ENCODE data around the gene SLC6A12.

SLC6A12 gene

GRCh38 chr12:180445-180844 is 33.5 kb downstream of the SLC6A12 start:
- in situ Hi-C loops (cut with MboI; ENCODE audit: low sequenced_read_pairs): no loop called here

DNA sequence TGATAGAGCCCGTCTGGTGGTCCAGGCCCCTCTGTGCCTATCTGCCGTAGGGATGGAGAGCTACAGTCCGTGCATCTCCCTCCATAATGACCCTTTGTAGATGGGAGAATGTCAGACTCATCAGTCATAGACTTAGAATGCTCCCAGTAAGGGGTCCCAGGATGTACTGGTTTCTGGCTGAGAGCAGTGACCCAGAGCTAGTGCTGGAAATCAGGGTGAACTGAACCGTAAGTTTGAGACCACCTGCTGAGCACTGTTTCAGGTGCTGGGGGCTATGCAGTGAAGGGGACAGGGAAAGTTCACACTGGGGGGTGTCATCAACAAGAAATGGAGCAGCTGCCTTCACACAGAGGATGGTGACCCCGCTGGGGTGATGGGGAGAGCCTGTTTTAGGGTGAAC is 34.1 kb downstream of the SLC6A12 start:
- in situ Hi-C loops (cut with MboI; ENCODE audit: low sequenced_read_pairs): no loop called here

DNA sequence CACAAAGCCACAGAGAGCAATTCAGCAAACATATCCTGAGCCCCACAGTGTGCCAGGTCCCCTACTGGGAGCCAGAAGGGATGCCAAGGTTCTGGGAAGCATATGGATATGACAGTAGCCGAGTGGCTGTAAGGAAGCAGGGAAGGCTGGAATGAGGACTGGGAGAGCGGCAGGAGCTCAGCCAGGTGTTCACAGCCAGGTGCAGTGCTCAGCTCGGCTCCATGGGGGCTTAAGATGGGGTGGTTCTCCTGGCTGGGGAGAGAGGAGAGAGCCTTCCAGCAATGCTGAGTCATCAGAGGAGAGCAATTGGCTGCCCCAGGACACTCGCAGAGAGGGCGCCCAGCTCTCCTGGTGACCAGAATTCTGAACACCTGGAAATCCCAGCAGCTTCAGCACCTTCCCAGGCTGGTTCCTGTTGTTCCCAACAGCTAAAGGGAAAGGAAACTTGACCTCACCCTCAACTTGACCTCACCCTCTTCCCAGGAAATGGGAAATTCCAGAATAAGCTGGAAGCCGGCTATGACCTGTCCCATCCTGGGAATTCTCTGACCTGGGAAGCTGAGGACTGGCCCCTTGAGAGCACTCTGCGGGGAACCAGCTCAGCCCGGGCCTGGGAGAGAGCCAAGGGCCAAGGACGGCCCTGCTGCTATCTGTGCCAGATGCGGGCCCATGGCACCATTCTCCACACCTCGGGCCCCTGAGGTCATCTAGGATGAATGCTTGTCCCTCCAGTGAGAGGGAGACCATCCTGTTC is 34.6 kb downstream of the SLC6A12 start:
- in situ Hi-C loops (cut with MboI; ENCODE audit: low sequenced_read_pairs): no loop called here

DNA sequence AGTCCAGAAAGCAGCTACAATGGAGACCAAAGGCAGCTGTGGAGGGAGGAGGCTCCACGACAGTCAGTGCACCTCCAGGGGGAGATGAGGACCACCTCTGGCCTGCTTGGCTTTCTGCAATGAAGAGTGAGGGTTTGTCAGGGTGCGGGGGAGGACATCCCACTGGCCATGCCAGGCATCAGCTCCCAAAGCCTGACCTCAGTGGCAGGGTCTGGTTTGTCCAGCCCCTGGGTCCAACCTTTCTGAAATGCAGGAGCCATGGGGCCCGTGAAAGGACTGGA is 35.2 kb downstream of the SLC6A12 start:
- in situ Hi-C loops (cut with MboI; ENCODE audit: low sequenced_read_pairs): no loop called here

DNA sequence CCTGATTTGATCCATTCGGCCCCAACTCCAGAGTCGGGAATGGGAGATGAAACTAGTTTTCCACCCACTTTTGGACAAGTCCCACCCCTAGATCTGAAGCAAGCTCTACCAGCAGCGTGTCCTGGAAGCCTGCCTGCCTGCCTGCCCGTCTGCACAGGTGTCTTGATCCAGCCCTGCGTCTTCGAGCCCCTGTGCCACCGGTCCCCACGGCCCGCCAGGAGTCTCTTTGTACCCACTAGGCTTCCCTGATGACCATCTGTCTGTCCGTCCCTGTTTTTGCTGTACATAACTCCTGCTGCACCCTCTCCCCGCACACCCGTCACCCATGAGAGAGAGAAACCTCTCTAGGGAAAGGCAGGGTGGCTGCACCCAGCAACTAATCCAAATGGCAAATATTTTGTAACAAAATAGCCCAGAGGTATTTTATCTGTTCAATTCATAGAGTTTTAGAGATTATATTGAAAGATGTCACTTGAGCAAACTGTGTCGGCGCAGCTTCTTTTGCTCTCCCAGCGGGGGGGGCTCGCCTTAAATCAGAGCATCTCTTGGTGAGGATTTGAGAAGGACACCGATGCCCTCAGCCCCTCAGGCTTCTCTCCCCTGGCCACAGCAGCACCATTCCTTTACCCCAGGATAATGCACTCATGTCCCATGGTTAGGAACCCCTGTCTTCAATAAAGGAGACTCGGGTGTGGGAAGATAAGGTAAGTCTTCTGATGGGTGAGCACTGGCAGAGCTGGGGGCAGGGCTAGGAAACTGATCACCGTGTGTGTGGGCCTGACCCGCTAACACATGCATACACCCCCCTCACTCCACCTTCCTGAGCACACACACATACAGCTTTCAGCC is 35.8 kb downstream of the SLC6A12 start:
- in situ Hi-C loops (cut with MboI; ENCODE audit: low sequenced_read_pairs): no loop called here

- in situ Hi-C loops (cut with MboI; ENCODE audit: low sequenced_read_pairs): no loop called here
Observed at GRCh38 chr12:177336-177979, 36.5 kb downstream of the SLC6A12 start.

DNA sequence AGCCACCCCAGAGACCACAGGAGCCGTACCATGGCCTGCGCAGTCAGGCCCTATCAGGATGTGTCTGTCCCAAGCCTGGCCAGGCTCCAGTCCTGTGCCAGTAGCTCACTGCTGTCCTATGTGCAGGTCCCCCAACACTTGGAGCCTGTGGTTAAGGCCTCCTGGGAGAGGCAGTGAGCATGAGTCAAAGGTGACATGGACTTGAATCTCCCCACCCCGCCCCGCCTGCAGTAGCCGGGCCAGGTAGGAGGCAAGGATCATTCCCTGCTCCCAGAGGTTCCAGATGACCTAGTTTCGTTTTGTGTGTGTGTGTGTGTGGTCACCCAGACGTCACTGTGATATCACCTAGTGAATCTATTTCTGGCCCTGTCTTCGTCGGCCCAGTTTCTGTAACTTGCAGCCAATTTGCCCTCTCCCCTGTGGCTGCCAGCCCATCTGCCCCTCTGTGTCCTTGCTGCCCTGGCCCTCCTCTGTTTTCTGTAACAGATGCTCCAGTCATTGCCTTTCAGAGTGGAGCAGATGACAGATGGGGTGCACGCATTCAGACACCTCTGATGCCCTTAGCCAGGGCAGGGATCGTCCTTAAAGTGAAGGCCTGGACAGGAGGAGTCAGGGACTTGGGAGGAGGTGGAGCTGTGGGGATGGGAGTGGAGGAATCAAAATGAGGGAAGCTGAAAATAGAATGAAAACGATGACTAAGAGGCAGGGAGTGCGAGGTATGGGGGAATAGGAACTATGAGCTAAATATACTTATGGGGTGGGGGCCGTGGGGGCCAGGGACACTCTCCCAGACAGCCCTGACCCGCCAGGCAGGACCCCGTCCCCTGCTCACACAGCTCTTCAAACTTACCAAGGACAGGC is 37.4 kb downstream of the SLC6A12 start:
- in situ Hi-C loops (cut with MboI; ENCODE audit: low sequenced_read_pairs): no loop called here

DNA sequence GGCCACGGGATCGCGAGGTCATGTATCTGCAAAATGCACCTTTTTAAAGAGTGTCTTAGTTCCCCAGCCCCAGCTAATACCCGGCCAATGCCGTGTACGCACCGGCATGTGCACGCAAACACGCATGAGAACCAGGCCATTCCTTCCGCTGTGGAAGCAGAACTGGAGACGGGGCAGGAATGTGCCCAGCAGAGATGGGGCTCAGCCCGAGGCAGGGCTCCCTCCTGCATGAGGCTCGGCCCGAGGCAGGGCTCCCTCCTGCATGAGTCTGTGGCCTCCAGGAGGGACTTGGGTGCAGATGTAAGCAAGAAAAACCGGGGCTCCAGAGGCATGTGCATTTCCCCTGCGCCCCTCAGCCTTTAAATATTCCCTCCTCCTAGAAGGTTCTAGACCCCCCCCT is 38.2 kb downstream of the SLC6A12 start:
- in situ Hi-C loops (cut with MboI; ENCODE audit: low sequenced_read_pairs): no loop called here

DNA sequence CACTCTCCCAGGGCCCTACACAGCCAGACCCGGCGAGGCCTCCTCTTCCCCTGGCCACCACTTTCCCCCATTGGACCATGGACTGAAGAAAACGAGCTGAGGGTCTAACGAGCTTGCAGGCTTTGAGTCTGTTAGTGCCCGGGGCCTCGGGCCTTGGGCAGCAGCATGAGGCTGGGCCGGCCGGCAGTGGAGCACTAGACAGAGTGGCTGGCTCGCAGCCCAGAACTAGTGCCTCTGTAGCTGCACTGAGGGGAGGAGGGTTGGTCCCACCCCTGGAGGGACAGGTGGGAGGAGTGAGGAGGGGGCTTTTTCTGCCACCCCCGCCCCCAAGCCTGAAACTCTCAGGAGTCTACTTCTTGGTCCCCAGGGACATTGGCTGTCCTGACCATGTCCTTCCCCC is 38.7 kb downstream of the SLC6A12 start:
- in situ Hi-C loops (cut with MboI; ENCODE audit: low sequenced_read_pairs): no loop called here

DNA sequence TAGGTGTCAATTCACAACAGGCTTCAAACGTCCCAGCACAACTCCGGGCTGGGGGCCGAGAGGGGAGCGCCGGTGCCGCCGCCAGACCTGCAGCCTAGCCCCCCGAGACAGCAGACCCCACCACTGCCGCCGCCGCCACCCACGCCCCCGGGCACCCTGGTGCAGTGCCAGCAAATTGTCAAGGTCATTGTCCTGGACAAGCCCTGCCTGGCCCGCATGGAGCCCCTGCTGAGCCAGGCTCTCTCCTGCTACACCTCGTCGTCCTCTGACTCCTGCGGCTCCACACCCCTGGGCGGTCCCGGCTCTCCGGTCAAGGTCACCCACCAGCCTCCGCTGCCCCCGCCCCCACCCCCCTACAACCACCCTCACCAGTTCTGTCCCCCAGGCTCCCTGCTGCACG is 39.4 kb downstream of the SLC6A12 start:
- in situ Hi-C loops (cut with MboI; ENCODE audit: low sequenced_read_pairs): no loop called here

GRCh38 chr12:174124-174523 is 39.8 kb downstream of the SLC6A12 start:
- in situ Hi-C loops (cut with MboI; ENCODE audit: low sequenced_read_pairs): no loop called here

- in situ Hi-C loops (cut with MboI; ENCODE audit: low sequenced_read_pairs): no loop called here
Observed at GRCh38 chr12:172732-173161, 41.2 kb downstream of the SLC6A12 start.

- in situ Hi-C loops (cut with MboI; ENCODE audit: low sequenced_read_pairs): no loop called here
Observed at GRCh38 chr12:171743-172676, 41.9 kb downstream of the SLC6A12 start.

DNA sequence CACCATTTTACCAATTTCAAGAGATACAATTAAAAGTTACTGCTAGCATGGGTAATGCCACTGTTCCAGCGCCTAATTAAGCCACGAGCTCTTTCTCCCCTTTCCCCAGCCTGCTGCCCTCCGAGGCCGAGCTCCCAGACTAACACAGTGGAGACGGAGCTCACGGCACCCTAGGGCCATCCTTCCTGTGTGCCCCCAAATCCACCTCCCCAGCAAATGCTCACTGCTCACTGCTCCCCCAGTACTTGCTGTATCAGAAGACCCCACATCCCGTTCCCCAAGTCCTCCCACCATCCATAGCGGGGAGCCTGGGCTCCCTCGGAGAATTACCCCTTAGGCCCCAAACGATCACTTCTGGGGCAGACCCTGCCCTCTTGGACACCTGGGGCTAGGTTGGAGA is 42.7 kb downstream of the SLC6A12 start:
- in situ Hi-C loops (cut with MboI; ENCODE audit: low sequenced_read_pairs): no loop called here

GRCh38 chr12:170371-171225 is 43.4 kb downstream of the SLC6A12 start:
- in situ Hi-C loops (cut with MboI; ENCODE audit: low sequenced_read_pairs): no loop called here

DNA sequence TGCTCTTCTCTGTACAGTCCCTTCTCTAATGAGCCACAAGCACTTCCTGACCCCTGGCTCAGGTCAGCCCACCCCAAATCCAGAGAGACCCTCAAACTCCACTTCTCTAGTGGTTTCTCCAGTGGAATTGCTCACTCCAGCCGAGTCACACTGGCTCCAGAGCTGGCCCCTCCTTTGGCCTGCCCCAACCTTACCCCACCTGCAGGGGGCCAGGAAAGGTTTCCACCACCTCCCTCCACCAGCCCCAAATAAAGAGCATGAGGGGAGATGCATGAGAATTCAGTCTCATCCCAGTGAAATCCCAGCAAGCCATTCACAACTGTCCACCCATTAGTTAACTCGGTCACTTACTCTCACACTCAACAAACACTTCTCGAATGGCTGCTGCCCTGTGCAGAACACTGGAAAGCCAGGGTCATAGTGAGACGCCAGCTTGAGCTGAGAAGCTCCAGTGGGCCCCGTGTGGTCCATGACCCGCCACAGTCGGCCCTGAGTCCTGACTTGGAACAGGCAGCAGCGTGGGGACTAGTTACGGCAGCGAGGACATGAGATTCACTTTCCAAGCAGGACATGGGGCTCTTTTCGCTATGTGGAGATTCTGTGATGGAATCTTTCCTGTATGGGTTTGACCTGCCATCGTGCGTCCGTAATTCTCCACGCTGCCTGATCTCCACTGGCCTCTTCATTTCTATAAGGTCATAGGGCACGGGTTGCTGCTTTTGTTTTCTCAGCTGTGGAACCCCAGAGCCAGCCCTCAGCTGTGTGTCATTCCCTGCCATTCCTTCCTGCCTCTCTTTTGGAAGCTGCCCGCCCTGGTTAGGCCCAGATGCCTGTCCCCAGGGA is 44.2 kb downstream of the SLC6A12 start:
- in situ Hi-C loops (cut with MboI; ENCODE audit: low sequenced_read_pairs): no loop called here

DNA sequence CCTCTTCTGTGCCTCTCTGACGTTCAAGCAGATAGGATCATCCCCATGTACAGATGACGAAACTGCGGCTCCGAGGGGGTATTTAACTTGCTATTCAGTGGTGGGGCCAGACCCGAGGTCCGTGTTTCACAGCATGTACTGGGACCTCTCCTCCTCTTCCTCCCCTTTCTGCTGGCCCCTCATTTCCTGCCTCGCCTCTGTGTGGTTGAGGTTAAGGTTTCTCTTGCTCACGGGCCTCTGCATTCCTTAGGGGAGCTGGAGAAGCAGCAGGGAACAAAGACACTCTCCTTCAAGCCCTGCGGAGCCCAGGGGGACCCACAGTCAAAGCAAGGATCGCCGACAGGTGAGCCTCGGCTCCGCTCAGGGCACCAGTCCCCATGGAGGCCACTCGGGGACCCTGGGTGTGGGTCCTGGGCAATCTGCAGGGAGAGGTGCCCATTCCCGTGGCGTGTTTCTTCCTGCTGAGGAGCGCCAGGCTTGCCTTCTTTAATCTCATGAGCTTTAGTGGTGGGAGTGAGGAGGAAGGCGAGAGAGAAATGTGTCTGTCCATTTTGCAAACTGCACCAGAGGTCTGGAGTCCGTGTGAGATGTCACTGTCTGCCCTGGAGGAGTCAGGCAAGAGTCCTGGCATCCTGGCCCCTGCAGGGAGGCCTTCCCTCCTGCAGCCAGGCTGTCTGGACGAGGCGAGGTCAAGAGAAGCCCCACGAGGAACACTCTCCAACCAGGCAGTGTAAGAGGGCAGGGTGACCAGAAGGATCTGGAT is 45.0 kb downstream of the SLC6A12 start:
- in situ Hi-C loops (cut with MboI; ENCODE audit: low sequenced_read_pairs): no loop called here
